Measurements from ENCODE around the gene NCF2.
A peak's percentile ranks its signal among the peaks of the same experiment; 100 is the strongest.

The NCF2 gene

GRCh38 chr1:183548116-183548515 lies 42.1 kb downstream of the NCF2 start:
- DNase-seq, result no peak

DNA sequence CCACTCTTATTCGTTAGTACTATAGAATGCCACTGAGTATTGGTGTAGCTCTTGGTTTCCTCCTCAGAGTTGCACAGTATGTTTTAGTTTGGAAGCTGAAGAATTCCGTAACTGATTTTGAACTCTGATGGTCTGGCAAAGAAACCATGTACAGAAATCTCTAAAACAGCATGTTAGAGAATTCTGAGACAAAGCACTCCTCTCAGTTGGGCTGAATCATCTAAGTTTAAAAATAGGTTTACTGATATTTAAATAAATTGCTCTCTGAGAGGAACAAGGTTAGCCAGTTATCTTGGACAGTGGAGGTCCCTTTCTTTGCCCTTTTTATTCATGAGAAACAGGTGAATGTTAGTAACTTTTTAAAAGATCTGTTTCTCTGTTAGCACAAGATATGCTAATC lies 43.8 kb downstream of the NCF2 start:
- DNase-seq, result no peak

DNA sequence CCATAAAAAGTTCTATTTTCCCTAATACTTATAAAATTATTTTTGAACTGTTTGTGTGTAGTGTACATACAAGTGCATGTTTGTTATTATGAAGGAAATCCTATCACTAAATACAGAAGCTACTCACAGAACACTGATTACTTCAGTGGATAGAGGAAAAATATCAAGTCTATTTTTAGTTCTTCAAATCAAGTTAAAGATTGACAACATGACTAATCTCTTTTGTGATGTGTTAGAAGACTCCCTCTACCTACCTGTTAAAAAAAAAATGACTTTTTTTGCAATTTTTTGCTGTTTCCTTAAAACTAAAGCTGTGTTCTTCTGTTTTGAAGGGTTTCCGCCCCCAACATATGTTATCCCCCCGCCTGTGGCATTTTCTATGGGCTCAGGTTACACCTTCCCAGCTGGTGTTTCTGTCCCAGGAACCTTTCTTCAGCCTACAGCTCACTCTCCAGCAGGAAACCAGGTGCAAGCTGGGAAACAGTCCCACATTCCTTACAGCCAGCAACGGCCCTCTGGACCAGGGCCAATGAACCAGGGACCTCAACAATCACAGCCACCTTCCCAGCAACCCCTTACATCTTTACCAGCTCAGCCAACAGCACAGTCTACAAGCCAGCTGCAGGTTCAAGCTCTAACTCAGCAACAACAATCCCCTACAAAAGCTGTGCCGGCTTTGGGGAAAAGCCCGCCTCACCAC lies 45.5 kb downstream of the NCF2 start:
- no peak for DNase-seq

GRCh38 chr1:183543619-183544204 lies 46.5 kb downstream of the NCF2 start:
- DNase-seq, result peak; percentile 10 to 60

- no peak for DNase-seq
Measured at GRCh38 chr1:183537405-183537804, 52.9 kb downstream of the NCF2 start.

- DNase-seq, result no peak
Measured at GRCh38 chr1:183533617-183534174, 56.6 kb downstream of the NCF2 start.

DNA sequence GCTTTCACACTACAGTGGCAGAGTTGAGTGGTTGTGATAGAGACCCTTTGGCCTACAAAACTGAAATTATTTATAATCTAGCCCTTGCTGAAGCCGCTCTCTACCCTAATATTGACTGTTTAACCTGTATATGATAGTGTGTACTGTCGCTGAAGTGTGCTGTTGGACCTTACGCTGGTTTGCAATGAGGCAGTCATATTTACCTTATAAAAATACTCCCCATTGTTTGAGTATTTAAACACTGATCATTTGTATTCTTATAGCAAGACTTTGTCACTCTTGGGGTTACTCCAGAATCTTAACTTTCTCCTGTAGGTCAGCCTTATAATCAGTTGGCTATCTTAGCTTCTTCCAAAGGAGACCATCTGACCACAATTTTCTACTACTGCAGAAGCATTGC lies 61.7 kb downstream of the NCF2 start:
- DNase-seq, result no peak

- DNase-seq, result no peak
Measured at GRCh38 chr1:183522104-183522503, 68.2 kb downstream of the NCF2 start.

- no peak for DNase-seq
Measured at GRCh38 chr1:183520379-183520778, 69.9 kb downstream of the NCF2 start.

DNA sequence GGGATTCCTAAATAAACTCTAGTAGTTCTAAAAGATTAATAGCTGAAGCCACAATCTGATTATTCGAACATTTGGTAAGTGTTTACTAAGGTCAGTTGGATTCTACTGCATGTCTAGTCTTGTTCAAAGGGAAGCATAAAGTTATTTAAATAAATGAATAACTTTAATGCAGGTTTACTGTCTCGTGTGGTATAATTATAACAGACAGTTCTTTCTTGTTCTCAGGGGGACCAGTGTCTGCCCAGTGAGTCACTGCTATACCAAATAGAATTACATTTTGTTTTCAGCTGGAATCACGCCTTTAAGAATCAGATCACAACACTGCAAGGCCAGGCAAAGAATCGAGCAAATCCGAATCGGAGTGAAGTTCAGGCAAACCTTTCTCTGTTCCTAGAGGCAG lies 72.9 kb downstream of the NCF2 start:
- no peak for DNase-seq

GRCh38 chr1:183516725-183517124 lies 73.5 kb downstream of the NCF2 start:
- no peak for DNase-seq

DNA sequence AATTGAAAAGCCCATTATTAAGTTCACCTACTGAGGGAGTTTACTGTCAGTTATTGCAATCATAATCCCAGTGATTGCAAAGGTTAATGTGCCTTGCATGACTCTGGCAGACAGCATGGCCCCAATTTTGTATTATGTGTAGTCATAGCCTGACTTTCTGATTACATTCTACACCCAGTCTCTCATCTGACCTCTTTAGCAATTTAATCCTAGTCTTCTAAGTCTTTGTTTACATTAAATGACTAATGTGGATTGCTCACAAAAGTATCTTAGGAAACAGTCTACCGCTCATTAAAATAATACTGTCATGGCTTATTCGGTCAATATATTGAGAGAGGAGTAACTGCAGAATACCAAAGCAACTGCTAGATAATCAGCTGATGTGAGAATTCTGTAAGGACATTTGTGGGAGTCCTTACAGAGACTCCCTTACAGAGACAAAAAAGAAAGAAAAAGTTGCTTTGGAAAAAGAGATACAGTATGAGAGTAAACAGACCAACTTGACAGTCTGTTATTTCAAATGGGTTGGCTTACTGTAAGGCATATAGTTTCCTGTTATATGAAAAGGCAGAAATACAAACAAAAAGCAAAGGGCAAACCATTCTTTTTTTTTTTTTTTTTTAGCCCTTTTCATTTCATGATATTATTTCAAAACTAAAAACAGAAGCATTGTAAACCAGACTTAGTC lies 75.1 kb downstream of the NCF2 start:
- no peak for DNase-seq

- DNase-seq, result no peak
Measured at GRCh38 chr1:183514235-183514634, 76.0 kb downstream of the NCF2 start.

DNA sequence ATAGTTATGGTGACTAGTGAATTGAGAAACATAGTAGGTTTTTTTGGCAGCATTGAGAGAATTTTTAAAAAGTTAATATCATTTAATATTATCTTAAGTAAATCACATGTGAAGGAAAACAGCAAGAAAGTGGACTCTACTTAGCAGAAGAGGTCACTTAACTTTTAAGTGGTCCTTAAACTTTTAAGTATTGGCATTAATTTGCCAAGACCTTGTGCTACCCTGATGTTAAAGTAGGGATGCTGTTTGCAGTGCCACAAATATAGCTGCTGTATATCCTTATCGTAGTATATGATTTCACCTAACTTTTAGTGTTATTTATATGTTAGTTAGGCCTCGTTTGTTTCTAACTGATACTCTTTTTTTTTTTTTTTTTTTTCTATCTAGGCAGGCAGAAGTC lies 77.8 kb downstream of the NCF2 start:
- DNase-seq, result no peak

DNA sequence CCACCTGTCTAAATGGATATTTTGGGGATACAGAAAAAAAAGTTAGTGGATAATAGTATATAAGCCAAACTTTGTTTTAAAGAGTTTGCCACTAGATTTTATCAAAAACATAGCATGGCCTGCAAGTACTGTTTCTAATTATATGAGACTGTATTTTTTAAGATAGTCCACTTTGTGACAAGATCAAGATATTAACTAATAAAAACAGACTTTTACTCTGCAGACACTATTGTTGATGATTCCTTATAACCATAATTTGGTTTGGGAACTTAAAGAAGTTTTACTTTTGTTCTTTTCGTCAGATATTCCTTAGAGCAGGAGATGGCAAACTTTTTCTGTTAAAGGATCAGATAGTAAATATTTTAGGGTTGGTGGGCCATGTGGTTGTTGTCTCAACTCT lies 81.6 kb downstream of the NCF2 start:
- DNase-seq, result no peak

DNA sequence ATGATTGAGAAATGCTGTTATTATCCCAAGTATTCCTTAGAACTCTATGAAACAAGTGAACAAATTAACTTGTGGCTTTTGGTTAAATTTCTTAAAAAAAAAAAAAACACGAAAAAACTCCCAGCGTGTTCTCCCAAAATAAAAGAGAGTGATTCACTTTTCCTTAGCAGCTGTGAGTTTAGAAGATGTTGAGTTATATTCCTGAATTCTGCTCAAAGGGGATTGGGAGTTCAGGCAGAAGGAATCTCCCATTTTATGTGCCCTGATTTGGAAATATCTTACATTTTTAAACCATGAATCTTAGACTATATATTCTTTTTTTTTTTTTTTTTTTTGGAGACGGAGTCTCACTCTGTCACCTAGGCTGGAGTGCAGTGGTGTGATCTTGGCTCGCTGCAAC lies 83.7 kb downstream of the NCF2 start:
- DNase-seq, result no peak
